NCI-H524 treated with DMSO at 0.1 percent for 48 hours (cell line): ENCODE data around the gene GRID2IP.
A peak's percentile ranks its signal among the peaks of the same experiment; 100 is the strongest.
"Not testable (repeated sequence)": the region's sequence is repeated elsewhere in the genome, so short reads cannot be mapped to it uniquely, and the experiment has no call there.

Experiments
- DNase-seq: peaks from one replicate; lab custom pipeline; 2025; lab: John Stamatoyannopoulos, UW

Gene GRID2IP

GRCh38 chr7:6487184-6487545, 64.1 kb downstream of the GRID2IP start:
- no peak for DNase-seq

- no peak for DNase-seq
These were observed 64.7 kb downstream of the GRID2IP start for GRCh38 chr7:6486438-6487183.

- no peak for DNase-seq
These were observed 68.5 kb downstream of the GRID2IP start for GRCh38 chr7:6482743-6483119.

- no peak for DNase-seq
These were observed 69.0 kb downstream of the GRID2IP start for GRCh38 chr7:6482307-6482706.

GRCh38 chr7:6481445-6481844, 69.8 kb downstream of the GRID2IP start:
- no peak for DNase-seq

- no peak for DNase-seq
These were observed 71.0 kb downstream of the GRID2IP start for GRCh38 chr7:6480323-6480660.

GRCh38 chr7:6479067-6479466, 72.2 kb downstream of the GRID2IP start:
- no peak for DNase-seq

- no peak for DNase-seq
These were observed 73.1 kb downstream of the GRID2IP start for GRCh38 chr7:6478186-6478585.

- DNase-seq = no peak
These were observed 74.0 kb downstream of the GRID2IP start for GRCh38 chr7:6477318-6477660.

GRCh38 chr7:6476596-6477317, 74.5 kb downstream of the GRID2IP start:
- DNase-seq = peak; percentile 16

GRCh38 chr7:6475433-6476186, 75.7 kb downstream of the GRID2IP start:
- DNase-seq = no peak

GRCh38 chr7:6465862-6466261, 85.4 kb downstream of the GRID2IP start:
- DNase-seq = no peak

GRCh38 chr7:6463609-6464008, 87.7 kb downstream of the GRID2IP start:
- not testable (repeated sequence) for DNase-seq

GRCh38 chr7:6461946-6462550, 89.2 kb downstream of the GRID2IP start:
- no peak for DNase-seq

- DNase-seq = no peak
These were observed 90.2 kb downstream of the GRID2IP start for GRCh38 chr7:6460990-6461584.

GRCh38 chr7:6460303-6460702, 91.0 kb downstream of the GRID2IP start:
- DNase-seq = no peak

GRCh38 chr7:6458676-6459075, 92.6 kb downstream of the GRID2IP start:
- DNase-seq = not testable (repeated sequence)

GRCh38 chr7:6453734-6454133, 97.5 kb downstream of the GRID2IP start:
- DNase-seq = no peak

GRCh38 chr7:6451224-6451705, 100.0 kb downstream of the GRID2IP start:
- no peak for DNase-seq

- DNase-seq = not testable (repeated sequence)
These were observed 100.7 kb downstream of the GRID2IP start for GRCh38 chr7:6450591-6450990.

GRCh38 chr7:6449884-6450283, 101.4 kb downstream of the GRID2IP start:
- not testable (repeated sequence) for DNase-seq

- no peak for DNase-seq
These were observed 102.2 kb downstream of the GRID2IP start for GRCh38 chr7:6448943-6449543.
